ENCODE data around the gene LMNTD2.

Gene LMNTD2

DNA sequence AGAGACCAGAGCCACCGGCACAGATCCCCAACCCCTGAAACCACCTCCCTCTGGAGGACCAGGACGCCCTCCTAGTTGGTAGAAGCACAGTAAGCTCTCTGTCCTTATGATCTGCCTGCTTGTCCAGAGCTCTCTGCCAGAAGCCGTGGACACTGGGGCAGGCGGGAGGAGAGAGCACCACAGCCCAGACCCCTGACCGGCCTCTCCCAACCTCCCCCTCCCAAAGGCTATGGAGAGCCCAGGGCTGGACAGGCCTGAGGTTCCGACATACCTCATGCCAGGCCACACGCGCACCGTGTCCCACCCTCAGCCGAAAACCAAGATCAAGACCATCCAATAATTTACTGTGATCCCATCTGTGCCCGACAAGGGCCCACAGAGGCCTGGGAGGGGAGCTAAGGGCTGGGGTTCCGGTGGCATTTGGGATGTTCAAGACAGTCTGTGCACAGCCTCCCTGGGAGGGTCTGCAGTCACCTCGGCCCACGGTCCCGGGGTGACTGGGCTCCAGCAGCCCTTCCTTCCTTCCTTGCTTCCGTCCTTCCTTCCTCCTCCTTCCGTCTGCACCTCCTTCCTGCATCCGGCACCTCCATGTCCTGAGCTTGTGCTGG, 28.5 kb downstream of the LMNTD2 start:
- TF ChIP-seq, protein P1, sequence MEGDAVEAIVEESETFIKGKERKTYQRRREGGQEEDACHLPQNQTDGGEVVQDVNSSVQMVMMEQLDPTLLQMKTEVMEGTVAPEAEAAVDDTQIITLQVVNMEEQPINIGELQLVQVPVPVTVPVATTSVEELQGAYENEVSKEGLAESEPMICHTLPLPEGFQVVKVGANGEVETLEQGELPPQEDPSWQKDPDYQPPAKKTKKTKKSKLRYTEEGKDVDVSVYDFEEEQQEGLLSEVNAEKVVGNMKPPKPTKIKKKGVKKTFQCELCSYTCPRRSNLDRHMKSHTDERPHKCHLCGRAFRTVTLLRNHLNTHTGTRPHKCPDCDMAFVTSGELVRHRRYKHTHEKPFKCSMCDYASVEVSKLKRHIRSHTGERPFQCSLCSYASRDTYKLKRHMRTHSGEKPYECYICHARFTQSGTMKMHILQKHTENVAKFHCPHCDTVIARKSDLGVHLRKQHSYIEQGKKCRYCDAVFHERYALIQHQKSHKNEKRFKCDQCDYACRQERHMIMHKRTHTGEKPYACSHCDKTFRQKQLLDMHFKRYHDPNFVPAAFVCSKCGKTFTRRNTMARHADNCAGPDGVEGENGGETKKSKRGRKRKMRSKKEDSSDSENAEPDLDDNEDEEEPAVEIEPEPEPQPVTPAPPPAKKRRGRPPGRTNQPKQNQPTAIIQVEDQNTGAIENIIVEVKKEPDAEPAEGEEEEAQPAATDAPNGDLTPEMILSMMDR (IDR thresholded peaks at IDR 0.05; ENCODE audit: low read depth, low read length), result no peak
- Histone ChIP-seq H3K36me3 (peaks cover 3% of the 10 kb centered on the region; the same call in 1 of the 2 replicates), H3K4me3 (ENCODE audit: low read depth, low read length) (no peak overlapping the region), H3K27me3 (no peaks in the 10 kb centered on the region), H3K9me3 (no peaks in the 10 kb centered on the region), H3K4me1 (no peaks in the 10 kb centered on the region)
- no peak for DNase-seq

DNA sequence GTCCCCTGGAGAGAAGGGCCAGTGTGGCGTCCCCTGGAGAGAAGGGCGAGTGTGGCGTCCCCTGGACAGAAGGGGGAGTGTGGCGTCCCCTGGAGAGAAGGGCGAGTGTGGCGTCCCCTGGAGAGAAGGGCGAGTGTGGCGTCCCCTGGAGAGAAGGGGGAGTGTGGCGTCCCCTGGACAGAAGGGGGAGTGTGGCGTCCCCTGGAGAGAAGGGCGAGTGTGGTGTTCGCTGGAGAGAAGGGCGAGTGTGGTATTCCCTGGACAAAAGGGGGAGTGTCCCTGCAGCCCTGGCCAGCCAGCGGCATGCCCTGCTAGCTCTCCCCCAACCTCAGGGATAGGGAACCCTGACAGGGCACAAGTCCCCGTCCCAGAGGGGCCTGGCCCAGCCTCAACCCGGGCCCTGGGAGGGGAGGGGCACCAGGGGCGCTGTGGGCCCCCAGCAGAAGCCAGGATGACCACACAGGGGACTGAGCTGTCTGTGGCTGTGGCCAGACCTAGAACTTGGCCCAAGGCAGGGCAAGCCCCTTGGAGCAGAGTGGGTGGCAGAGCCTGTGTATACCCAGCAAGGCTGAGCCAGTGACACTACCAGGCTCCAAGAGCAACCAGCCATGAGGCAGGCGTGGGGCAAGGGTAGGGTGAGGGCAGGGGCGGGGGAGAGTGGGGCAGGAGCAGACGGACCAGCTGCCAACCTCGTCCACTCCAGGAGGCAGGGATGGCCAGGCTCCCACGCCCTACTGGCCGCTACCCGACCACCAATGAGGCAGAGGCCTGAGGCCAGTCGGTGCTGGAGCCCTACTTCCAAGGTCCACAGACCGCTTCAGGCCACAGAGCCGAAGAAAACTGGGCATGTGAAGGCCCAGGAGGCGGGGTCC, 29.3 kb downstream of the LMNTD2 start:
- no peak for DNase-seq
- Histone ChIP-seq H3K9me3 (no peaks in the 10 kb centered on the region), H3K4me1 (no peaks in the 10 kb centered on the region), H3K27me3 (no peaks in the 10 kb centered on the region), H3K4me3 (ENCODE audit: low read depth, low read length) (no peak overlapping the region), H3K36me3 (peaks cover 3% of the 10 kb centered on the region; the same call in 1 of the 2 replicates)
- TF ChIP-seq, protein P1 (IDR thresholded peaks at IDR 0.05; ENCODE audit: low read depth, low read length), result no peak

DNA sequence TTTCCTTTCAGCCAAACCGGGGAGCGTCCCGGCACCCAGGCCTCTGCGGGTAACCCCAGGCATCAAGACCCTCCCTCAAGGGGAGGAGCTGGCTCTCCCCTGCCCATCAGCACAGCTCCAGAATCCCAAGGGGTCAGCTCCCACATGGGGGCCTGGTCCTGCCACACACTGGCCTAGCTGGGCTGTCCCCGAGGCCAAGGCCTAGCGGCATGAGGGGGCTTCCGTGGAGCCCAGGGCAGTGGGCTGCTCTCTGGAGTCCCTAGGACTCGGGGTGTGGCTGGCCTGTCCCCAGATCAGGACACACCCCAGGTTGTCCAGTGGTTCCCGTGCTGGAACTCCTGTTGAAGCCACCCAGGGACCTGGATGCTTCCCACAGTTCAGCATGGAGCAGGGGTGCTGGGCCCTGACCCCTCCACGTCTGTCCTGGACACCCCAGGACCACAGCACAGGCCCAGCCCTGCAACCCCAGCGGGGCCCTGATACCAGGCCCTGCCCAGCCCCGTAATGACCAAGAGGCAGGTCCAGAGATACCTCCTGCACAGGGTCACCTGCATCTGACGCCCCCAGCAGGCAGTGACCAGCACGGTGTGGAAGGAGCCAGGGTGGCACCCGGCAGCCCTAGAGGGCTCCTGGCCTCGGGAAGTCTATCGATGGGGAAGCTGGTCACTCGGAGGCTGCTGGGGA, 30.7 kb downstream of the LMNTD2 start:
- Histone ChIP-seq H3K27me3 (no peaks in the 10 kb centered on the region), H3K4me1 (no peaks in the 10 kb centered on the region), H3K4me3 (ENCODE audit: low read depth, low read length) (no peak overlapping the region), H3K9me3 (no peaks in the 10 kb centered on the region), H3K36me3 (peaks cover 3% of the 10 kb centered on the region; the same call in 1 of the 2 replicates)
- TF ChIP-seq, protein P1 (IDR thresholded peaks at IDR 0.05; ENCODE audit: low read depth, low read length), result no peak
- DNase-seq, result no peak

DNA sequence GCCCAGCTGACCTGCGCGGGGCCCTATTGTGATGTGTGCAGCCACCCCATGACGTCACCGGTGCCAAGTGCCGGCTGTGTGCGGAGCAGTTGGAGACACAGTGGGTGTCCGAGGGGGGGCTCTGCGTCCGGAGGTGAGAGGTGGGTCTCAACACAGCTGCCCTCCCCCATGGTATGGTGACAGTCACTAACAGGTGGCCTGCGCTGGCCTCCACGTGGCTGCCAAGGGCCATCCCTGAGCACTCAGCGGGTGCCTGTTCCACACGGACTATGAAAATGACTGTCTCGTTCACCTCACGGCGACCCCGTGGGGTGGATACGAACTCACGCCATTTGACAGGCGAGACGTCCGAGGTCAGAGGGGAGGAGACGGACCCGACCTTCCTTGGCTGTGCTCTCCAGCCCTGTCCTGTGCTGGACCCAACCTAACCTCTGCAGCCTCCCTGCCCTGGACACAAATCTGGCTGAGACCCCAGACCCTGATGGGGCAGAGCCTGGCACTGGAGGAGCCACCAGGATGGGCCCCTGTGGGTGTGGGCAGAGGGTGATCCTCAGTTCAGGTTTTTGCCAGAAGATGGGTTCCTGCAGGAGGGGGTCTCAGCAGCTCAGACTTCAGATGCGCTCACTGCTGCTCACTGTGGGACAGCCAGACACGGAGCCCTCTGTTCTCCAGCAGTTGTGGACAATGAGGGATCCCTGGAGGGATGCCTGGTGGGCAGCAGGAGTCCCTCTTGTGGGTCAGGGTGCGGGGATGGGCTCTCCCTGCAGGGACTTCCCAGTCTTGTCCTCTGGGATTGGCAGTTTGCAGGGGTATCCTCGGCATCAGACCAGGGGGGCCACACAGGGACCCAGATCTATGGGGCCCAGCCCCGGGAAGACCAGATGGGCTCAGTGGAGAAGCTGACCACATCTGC, 31.5 kb downstream of the LMNTD2 start:
- no peaks in the 10 kb centered on the region for H3K4me1 ChIP-seq
- H3K36me3 ChIP-seq, result peaks cover 3% of the 10 kb centered on the region; the same call in 1 of the 2 replicates
- no peaks in the 10 kb centered on the region for H3K9me3 ChIP-seq
- TF ChIP-seq, protein P1 (IDR thresholded peaks at IDR 0.05; ENCODE audit: low read depth, low read length), result no peak
- no peaks in the 10 kb centered on the region for H3K27me3 ChIP-seq
- no peak overlapping the region for H3K4me3 ChIP-seq (ENCODE audit: low read depth, low read length)
- no peak for DNase-seq

DNA sequence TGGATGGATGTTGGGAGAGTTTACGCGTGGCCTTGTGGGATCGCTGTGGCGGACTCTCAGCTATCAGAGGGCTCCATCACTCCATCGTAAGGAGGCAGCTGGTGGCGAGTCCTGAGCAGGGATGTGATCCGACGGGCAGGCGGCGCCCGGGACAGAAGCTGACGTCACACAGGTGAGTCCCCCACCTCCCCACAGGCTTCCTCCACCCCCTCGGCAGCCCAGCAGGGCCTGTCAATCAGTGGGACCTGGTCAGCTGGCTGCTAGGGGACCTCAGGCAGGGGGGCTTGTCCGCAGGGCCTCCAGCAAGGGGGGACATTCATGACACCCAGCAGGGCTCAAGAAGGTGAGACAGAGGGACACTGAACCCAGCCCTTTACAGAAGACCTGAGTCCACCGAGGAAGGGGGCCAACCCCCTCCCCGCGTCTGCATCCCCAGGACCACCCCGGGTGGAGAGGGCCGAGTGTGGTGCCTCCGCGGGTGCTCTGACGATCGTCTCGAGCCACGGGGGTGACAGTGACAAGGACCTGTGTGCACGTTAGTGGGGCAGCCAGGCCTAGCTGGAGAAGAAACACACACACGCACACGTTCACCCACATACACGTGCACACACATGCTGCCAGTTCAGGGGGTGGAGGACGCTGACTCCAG, 32.2 kb downstream of the LMNTD2 start:
- Histone ChIP-seq H3K4me1 (no peaks in the 10 kb centered on the region), H3K27me3 (no peaks in the 10 kb centered on the region), H3K9me3 (no peaks in the 10 kb centered on the region), H3K36me3 (peaks cover 3% of the 10 kb centered on the region; the same call in 1 of the 2 replicates), H3K4me3 (ENCODE audit: low read depth, low read length) (no peak overlapping the region)
- no peak for DNase-seq
- TF ChIP-seq, protein P1 (IDR thresholded peaks at IDR 0.05; ENCODE audit: low read depth, low read length), result no peak

Data from BE2C (cell line).